GM21717 (cell line): ENCODE measurements around the gene ADAM12.
"Not testable (repeated sequence)": the region's sequence is repeated elsewhere in the genome, so short reads cannot be mapped to it uniquely, and the experiment has no call there.

Source experiments
- ATAC-seq: cut with Tn5 transposase; IDR thresholded peaks from one replicate; pipeline ENCODE4 v1.9.1; 2021; ENCODE audit warnings: mild to moderate bottlenecking, moderate library complexity; ENCODE audit not compliant: unreplicated experiment

Gene ADAM12

DNA sequence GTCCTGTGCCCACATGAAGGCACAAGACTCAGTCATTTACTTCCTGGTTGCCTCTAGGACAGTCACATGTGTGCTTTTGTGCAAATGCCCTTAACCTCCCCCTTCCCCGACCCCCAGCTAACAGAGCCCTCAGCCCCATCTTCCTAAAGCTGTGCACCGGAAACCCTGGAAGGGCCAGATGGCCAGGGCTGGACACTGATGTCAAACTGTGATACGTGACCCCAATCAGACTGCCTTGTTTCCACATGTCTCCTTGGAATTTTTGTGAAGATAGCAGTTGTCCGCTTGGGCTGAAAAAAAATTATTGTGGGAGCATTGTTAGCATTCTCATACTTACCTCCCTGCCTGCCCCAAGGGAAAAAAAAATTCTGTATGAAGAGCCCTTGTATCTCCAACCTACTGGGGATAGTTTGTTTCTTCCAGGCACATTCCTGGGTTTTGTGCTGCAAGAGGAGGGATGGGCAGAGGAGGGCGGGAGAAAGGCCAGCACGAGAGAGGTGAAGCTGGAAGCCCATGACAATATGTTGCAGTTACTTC, 17.0 kb upstream of the ADAM12 start:
- no peak for ATAC-seq

DNA sequence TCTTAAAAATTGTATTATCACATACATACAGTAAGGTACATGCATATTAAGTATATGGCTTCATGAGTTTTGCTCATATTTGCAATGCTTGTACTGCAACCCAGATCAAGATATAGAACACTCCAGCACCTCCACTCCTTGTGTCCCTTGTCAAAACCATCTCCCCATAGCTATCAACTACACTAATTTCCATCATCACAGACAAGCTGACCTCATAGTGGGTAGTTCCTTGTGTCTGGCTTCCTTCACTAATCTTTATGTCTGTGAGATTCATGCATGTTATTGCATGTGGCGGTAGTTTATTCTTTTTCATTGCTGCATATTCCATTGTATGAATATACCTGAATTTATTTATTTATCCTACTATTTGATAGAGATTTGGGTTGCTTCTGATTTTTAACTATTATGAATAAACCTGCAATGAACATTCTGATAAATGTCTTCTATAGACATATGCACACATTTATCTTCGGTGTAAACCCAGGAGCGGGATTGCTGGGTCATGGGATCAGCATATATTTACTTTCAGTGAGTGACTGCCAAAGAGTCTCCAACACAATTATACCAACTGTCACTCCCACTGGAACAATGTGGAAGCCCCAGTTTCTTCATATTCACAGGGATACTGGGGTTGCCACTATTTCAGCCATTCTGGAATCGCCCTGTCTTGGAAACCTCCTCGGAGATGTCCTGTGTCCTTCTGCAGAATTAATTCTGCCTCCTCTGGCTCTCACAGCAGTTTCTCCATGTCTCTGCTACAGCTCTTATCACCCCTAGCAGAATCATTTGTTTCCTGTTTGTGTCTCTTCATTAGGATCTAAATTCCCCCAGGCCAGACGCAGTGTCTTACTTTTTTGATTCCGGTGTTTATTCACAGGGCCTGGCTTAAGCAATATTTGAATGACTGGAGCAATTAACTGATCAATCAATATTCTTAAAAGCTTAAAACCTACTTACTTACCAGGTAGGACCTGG, 14.7 kb upstream of the ADAM12 start:
- ATAC-seq: no peak

DNA sequence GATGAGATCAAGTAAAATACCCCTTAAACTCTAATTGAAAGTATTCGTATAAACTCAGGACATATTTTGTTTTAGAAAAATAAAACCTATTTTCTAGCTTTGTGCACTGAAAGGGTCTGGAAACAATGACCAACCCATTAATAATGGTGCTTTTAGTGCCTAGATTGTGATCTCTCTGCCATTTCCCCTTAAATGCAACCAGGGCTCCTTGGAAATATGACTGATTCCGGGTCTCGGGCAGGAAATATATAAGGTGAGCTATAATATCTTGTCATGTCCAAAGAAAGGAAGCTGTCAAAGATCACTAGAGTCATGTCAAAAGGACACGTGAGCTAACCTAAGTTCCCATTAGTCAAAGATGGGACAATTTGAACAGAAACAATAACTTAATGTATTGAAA, 12.4 kb upstream of the ADAM12 start:
- no peak for ATAC-seq

DNA sequence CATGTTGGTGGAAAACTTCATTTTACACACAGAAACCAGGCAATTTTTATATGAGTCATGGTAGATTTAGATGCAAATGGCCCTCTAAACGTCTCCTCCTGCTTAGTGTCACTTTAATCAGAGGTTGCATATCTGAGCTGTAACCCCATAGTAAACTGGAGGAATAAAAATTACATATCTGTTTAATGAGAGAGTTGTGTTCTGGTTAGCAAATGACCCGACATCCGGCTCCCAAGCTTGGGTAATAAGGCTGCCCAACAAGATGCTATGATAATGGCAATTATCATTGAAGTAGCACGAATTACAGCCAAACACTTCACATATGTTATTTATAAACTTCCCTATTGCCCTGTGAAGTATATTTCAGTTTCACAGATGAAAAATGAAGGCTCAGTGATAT, 10.6 kb upstream of the ADAM12 start:
- ATAC-seq: no peak

DNA sequence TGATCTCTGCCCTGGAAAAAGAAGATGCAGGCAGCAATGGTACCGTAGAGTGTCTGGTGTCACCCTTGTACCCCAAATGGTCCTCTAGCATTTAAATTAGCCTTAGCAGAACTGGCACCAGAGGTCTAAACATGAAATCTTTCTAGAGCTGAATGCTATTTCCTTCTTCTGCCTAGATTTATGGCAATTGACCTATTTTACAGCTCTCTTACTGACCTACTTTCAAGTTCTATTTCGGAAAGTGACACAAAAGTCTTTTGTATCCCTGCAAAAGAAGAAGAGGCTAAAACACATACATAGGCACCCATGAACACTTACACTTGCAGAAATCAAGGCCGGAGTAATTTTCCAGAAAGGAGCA, 10.1 kb upstream of the ADAM12 start:
- ATAC-seq: no peak

DNA sequence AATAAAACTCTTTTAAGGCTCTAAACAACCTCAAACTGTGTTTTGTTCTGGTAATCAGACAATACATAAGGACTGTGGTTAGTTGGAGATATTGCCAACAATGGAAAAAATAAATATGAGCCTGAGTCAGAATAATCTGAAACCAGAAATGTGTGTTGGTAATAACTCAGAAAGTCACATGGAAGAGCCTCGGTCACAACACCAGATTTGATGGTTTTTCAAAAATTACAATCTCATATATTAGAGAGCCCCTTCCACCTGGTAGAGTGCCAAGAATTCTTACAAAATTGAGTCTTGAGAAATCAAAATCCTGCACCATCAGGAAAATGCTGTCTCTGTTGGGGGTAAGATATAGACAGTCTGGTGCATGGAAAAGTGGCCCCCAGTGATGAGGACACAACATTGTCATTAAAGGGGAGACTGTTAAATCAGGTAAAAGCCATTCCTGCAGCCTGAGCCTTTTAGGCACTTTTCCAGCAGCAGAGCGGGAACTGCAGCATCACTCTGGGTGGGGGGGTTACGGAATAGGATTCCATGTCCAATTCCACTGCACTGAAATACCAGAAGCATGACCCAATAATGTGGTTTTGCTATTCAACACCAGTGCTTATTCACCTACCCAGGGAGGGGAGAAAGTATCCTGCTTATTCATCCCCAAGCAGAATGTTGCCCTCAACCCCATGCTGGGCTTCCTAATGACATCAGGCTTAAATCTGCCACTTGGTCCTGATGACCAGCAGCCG, 9.5 kb upstream of the ADAM12 start:
- ATAC-seq: no peak

DNA sequence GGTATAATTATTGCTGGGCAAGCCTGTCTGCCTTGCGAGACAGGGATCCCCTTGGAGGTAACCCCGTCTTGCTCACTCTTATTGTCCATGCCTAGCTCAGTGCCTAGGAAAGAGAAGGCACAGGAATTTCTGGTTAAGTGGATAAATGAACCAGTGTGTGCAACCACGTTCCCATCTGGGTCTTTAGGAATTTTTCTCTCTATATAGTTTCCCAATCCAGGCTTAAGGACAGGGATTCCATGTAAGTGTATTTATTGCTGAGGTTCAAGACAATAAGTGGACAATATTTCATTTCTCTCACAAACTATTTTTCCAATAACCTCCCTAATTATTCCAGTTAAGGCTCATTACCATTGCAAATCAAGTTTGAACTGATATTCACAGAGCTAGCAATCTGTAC, 8.9 kb upstream of the ADAM12 start:
- no peak for ATAC-seq

DNA sequence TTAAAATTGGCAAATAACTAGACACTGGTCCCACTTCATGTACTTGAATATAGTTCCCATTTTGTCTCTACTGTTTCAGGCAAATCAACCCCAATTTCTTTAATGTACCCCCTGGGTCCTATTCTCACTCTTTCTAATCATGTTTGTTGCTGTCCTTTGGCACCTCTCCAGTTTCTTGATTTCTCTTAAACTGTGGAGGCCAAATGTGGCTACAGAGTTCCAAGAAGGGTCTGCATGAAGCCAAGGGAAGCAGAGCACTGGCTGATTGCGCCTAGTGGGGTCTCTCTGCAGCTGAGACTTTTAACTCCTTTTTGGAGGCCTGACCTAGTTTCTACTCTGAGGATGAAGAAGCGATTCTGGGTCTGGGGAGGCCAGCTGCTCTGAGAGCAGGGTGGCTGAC, 6.7 kb upstream of the ADAM12 start:
- ATAC-seq: no peak

DNA sequence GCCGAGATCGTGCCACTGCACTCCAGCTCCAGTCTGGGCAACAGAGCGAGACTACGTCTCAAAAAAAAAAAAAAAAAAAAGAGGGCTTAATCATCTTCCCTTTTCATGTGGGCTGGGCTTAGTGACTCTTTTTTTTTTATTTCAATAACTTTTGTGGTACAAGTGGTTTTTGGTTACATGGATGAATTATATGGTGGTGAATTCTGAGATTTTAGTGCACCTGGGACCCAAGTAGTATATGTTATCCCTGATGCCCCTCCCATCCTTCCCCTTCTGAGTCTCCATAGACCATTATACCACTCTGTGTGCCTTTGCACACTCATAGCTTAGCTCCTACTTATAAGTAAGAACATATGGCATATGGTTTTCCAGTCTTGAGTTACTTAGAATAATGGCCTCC, 4.8 kb upstream of the ADAM12 start:
- ATAC-seq: no peak

DNA sequence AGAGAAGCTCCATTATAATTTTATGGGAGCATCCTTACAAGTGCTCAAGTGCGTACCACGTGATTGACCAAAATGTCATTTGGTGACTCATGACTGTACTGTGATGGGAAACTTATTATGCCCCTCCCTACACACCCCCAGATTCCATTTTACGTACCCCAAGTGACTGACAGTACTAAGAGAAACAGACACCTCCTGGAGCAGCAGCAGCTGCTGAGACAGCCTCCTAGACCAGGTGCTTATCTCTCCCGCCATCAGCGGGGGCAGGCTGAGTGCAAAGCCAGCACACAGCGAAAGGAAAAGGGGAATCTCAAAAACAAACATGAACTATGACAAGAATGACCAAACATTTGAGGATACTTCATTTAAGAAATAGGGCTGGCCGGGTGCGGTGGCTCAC, 4.2 kb upstream of the ADAM12 start:
- ATAC-seq: no peak

DNA sequence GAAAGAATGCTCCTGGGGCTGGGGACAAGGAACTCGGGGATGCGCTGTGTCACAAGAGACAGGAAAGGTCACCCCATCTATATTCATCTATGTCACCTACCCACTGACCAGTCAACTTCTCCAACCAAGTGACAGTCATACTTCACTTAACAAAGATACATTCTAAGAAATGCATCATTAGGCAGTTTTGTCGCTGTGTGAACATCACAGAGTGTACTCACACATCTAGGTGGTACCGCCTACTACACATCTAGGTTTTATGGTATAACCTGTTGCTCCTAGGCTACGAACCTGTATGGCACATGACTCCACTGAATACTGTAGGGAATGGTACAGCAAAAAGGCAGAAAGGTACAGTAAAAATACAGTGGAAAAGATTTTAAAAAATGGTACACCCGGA, 3.8 kb upstream of the ADAM12 start:
- no peak for ATAC-seq

DNA sequence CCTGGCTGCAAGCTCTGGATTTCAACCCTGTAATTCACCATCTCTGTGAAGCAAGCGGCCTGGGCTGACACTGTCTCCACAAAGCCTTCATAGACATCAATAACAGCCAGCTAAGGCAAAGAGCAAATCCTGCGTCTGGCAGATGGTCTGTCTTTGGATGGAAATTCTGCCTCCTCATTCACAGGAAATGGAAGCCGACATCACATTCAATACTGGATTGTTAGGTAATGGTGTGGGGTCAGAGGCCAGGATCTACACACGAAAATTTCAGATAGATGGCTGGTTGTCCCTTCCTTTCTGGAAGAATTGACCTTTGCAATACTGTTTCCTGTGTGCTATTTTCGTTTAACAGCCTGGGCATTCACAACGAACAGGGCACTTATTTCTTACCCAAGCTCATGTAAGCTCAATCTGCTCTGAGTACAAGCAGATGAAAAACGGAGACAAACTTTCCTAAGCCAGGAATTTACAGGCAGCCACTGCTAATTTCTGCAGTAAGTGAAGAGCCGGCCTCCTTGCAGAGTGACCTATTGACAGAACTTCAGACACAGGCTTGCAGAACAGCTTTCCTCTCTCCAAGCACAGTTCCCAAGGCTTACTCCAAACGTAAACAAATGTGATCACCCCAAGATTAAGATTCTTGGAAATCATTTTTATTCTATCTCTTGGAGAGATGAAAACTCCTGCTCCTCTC, 3.1 kb upstream of the ADAM12 start:
- ATAC-seq: no peak

DNA sequence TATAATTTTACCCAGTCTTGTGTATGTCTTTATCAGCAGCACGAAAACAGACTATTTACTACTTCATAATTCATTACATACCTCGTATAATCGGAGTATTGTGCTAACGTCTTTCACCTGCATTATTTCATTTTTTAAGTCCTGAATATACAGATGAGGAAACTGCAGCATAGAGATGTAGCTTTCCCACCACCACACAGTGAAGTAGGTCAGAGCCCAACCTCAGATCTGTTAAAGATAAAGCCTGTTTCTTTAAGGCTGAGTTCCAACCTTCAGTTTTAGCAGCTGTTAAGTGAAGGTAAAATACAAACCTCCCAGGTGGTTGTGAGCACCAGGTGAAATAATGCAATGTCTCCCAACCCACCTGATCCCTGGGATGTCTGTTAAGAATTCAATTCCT, 2.0 kb upstream of the ADAM12 start:
- ATAC-seq: no peak

DNA sequence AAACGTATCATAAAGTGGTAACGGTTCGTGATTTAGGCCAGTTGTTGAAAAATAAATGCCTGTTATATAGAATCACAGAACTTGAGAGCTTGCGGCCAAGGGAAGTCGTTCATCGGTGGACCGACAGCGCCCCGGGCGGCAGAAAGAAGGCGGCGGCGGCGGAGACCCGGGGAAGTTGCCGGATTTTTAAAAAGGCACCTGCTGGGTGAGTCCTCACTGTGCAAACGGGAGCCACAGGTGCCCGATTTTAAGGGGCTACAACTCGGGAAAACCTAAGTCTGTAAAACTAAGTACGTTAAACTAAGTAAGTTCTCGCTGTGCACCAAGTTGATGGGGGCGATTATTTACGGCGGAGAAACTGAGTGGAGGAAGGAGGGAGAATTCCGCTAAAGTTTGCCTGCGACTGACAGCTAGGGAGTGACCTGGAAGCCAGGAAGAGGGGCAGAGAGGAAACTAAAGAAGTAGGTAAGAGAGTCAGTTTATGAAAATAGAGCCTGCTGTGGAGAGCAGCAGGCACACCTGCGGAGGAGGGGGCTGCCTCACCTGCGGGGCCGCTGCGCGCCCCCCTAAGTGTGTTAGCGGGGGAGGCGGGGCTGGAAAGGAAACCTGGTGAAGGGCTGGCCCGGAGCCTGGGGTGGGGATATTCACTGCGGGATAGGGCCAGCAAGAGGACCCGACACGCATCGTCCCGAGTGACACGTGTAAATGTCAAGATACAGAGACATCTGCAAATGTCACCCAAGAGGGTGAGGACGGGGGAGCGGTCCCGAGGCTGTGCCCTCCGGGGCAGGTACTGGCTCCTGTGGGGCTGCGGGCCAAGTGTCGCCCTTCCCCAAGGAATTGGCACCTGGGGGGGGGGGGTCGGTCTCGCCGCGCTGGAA, 996 bp downstream of the ADAM12 start:
- no peak for ATAC-seq

DNA sequence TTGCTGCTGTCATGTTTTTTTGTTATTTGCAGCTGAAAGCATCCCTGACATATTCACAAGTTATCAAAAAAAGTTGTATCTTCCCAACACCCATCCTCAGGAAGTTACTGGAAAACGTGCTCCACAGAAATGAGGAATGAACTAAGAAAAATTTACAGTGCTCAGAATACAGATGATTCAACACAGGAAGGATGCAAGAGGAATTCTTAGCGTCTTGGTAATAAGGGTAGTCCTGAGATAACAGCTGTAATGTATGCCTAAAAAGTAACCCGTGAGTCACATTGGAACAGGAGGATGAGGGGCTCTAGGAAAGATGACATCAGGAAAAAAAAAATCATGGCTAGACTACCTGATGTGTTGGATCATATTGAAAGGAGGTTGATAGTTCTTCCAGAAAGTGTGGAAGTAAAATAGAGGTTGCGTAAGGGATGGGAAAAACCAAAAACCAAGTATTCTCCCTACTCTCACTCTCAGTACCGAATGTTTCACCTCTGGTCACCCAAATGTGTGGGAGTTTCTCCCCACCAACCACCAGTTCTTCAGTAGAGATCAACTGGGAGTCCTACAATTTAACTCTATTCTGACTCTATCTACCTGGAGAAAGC, 3.9 kb downstream of the ADAM12 start:
- ATAC-seq: no peak

DNA sequence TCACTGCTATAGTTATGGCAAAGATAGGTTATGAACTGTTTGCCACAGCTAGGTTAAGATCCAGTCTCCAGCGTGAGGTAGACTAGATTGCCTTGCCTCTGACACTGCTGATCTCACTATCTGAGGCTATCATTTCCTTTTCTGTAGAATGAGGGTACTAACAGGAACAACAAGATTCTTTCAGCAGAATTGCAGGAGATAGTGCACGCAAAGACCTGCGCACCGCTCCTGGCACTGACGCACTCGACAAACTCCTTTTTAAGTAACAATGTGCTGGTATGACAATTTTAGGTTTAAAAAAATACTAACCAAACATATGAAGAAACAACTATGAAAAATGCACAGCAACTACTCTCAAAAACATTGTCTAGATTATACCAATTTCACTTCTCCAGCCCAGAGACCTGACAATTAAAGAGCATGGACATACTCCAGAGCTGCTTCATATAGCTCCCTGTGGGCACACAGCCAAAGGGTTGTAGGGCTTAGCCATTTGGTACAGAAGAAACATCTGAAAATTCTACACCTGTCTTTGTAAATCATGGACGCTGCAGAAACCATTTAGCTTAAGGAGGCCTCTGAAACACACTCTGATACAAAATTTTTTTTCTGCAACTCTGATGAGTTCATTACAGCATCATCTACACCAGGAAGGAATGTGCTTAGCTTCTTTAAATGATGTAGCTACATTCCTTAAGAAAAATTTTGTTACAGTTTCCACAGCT, 7.8 kb downstream of the ADAM12 start:
- no peak for ATAC-seq

DNA sequence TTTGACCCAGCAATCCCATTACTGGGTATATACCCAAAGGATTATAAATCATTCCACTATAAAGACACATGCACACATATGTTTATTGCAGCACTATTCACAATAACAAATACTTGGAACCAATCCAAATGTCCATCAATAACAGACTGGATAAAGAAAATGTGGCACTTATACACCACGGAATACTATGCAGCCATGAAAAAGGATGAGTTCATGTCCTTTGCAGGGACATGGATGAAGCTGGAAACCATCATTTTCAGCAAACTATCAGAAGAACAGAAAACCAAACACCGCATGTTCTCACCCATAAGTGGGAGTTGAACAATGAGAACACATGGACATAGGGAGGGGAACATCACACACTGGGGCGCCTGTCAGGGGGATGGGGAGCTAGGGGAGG, 9.1 kb downstream of the ADAM12 start:
- ATAC-seq: not testable (repeated sequence)

DNA sequence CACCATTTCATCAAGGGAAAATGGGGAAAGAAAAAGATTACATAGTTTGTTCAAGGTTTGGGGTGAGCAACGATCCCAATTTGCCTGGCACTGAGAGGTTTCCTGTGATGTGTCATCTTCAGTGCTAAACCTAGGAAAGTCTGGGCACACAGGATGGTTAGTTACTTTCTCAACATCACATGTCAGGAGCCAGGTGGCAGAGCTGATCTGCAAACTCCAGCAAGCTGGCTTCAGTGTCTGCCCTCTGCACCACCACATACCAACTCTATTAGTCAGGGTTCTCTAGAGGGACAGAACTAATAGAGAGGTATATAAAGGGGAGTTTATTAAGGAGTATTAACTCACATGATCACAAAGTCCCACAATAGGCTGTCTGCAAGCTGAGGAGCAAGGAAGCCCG, 11.3 kb downstream of the ADAM12 start:
- ATAC-seq: no peak

DNA sequence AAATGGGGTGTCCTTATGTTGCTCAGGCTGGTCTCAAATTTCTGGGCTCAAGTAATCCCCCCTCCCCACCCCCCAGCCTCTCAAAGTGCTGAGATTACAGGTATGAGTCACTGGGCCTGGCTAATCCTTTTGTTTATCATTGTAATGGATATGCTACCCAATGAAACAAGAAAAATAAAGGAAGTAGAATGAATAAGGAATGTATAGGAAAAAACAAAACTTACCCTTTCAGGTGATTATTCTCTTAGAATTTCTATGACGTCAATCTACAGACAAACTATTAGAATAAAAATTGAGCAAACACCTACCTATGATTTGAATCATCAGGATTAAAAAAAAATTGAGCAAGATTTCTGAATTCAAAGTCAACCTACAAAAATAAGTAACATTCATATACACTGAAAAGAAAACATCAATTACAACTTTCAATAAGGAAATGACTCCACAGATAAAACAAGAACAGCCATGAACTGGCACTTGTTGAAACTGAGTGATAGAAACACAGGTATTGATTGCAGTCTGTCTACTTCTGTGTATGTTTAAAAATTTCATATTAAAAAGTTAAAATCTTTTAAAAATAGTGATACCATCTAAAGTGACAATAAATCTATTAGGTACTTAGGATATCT, 12.2 kb downstream of the ADAM12 start:
- no peak for ATAC-seq
